HL-60/S4 (cell line): ENCODE measurements around the gene CFD.
"Not testable (repeated sequence)": the region's sequence is repeated elsewhere in the genome, so short reads cannot be mapped to it uniquely, and the experiment has no call there.

Experiments used
- in situ Hi-C: fragments of 300-500 bp; cut with MboI; formaldehyde crosslinking; loops from 2 replicates; pipeline ENCODE4 v1.14.3; 2022; ENCODE audit warnings: low sequenced_read_pairs

Gene CFD

GRCh38 chr19:858868-859843 lies at the start of gene CFD:
TSS of gene CFD (plus strand) at chr19:859664. CDS start at chr19:859690, 26 bp downstream.
- in situ Hi-C loops = no loop called here

- in situ Hi-C loops = no loop called here
Measured at GRCh38 chr19:810077-810855, 49.2 kb upstream of the CFD start.

DNA sequence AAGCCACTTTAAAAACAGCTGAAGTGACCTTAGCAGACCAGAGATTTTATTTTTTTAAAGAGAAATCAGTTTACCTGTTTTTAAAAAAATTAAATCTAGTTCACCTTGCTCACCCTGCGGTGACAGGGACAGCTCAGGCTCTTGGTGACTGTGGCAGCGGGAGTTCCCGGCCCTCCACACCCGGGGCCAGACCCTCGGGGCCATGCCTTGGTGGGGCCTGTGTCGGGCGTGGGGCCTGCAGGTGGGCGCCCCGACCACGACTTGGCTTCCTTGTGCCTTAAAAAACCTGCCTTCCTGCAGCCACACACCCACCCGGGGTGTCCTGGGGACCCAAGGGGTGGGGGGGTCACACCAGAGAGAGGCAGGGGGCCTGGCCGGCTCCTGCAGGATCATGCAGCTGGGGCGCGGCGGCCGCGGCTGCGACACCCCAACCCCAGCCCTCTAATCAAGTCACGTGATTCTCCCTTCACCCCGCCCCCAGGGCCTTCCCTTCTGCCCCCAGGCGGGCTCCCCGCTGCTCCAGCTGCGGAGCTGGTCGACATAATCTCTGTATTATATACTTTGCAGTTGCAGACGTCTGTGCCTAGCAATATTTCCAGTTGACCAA lies 48.5 kb upstream of the CFD start:
- in situ Hi-C loops = no loop called here

GRCh38 chr19:811506-812048 lies 47.9 kb upstream of the CFD start:
- in situ Hi-C loops = no loop called here

GRCh38 chr19:812049-812746 lies 47.3 kb upstream of the CFD start:
- in situ Hi-C loops = no loop called here

GRCh38 chr19:812747-813218 lies 46.7 kb upstream of the CFD start:
- in situ Hi-C loops = no loop called here

DNA sequence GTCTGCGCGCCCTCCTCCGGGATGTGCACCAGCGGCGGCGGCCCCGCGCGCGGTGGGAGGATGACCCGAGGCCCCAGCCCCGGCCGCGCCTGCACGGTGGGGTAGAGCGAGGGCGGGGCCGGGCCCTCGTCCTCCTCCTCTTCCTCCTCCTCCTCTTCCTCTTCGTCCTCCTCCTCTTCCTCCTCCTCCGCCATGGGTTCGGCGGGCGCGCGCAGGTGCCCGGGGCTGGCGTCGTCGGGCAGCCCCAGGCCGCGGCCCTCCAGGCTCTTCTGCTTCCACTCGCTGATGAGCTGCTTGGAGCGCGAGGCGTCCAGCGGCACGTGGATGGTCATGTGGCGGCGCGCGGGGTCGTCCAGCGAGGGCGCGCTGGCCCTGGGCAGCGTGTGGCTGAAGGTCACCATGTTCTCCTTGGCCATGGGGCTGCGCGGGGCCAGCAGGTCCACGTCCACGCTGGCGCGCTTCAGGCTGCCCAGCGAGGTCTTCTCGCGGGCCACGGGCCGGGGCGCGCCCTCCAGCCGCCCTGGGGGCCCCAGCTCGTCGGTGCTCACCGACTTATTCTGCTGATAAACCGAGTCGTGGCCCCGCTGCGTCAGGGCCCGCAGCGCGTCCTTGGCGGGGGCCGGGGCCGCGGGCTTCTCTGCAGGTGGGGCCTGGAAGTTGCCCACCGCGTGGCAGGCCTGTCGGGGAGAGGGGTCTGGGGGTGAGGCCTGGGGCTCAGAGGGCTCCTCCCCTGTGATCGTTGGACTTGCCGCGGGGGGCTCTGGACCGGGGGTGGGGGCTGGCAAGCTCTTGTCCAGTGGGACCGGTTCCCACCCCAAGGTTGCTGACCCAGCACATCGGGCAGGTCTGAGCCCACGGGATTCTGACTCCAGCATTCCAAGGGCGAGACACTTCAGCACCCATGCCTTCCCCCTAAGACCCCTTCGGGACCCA lies 46.0 kb upstream of the CFD start:
- in situ Hi-C loops = no loop called here

- in situ Hi-C loops = no loop called here
Measured at GRCh38 chr19:814152-815078, 45.0 kb upstream of the CFD start.

DNA sequence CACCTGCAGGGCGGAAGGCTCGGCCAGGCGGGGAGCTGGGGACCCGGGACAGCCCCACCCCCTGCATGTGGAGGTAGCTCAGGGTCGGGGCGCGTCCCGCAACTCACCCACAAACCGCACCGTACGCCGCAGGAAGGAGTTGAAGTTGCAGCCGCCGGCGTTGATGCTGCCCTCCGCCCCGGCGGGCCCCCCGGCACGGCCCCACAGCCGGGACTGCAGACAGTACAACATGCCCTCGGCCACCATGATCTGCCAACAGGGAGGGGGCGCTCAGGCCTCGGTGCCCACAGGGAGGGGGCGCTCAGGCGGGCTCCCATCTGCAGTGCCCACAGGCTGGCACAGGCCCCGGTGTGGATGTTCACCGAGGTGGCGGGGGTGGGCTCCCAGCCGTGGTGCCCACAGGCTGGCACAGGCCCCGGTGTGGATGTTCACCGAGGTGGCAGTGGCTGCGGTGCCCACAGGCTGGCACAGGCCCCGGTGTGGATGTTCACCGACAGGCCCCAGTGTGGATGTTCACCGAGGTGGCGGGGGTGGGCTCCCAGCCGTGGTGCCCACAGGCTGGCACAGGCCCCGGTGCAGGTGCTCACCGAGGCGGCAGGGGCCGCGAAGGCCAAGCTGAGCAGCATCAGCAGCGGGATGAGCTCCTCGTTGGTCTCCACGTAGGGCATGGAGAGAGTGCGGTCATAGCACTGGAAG lies 44.2 kb upstream of the CFD start:
- in situ Hi-C loops = no loop called here

DNA sequence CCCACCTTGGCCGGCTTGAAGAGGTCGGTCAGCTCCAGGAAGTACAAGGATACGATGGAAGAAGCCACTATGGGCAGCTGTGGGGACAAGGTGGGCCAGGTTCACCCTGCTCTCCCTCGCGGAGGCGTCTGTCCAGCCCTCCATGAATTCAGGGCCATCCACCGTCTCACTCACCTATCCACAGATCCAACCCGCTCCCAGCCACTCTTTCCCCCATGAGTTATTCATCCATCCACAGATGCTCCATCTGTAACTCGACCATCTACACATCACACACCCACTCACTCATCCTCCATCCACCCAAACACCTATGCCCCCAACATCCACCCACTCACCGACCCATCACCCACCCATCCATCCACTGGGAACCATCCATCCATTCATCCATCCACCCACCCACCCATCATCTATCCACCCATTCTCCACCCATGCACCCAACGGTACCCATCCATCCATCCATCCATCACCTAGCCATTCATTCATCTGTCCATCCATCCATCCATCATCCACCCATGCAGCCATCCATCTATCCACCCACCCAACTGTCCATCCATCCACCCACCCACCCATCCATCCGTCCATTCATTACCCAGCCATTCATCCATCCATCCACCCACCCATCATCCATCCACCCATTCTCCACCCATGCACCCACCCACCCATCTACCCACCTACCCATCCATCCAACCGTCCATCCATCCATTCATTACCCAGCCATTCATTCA lies 43.5 kb upstream of the CFD start:
- in situ Hi-C loops = no loop called here

- in situ Hi-C loops = no loop called here
Measured at GRCh38 chr19:816500-816857, 43.0 kb upstream of the CFD start.

- in situ Hi-C loops = not testable (repeated sequence)
Measured at GRCh38 chr19:820212-820611, 39.3 kb upstream of the CFD start.

DNA sequence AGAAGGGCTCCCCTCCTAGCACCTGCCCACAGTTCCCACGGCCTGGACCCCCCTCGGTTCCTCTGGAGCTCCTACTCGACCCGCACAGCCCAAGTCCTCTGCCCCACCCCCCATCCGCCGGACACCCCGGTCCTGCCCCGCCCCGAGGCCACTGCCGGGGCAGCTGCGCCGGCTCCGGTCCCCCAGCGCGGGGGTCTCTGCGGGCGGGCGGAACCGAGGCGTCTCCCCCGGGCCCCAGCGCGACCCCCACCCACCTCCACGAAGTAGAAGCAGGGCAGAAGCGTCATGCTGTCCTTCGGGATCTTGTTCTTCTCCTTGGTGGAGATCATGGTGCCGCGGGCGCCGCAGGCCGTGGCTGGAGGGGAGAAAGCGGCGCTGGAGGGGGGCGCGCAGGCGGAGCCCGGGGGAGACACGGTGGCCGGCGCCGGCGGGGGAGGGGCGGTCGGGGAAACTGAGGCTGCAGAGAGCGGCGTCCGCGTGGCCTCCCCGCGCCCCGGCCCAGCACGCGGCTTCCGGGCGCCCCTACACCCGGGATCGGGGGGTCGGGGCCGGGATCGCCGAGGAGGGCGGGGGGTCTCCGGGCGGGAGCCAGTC lies 38.1 kb upstream of the CFD start:
- in situ Hi-C loops = no loop called here

- in situ Hi-C loops = no loop called here
Measured at GRCh38 chr19:821825-822503, 37.5 kb upstream of the CFD start, which contains the start of gene PLPPR3. TSS of gene PLPPR3 (minus strand) at chr19:821955. CDS start at chr19:821559, 396 bp downstream.

- in situ Hi-C loops = no loop called here
Measured at GRCh38 chr19:823565-824121, 35.8 kb upstream of the CFD start.

- in situ Hi-C loops = no loop called here
Measured at GRCh38 chr19:824885-825284, 34.6 kb upstream of the CFD start.
